Measurements from ENCODE around the gene ASTN2. TPM values are rescaled to one million over a fixed set of nuclear protein-coding genes. Genes with fewer than 3 reads are reported as not detected.
A peak's percentile ranks its signal among the peaks of the same experiment; 100 is the strongest.

Gene ASTN2
- total RNA-seq, 1 donor from 2014 or later: 0.53 TPM

- no peaks in the 10 kb centered on the region for H3K27me3 ChIP-seq (ENCODE audit: control insufficient read depth, insufficient read depth, low read length)
- peak; percentile 47 for FAIRE-seq
- TF ChIP-seq, protein P1, sequence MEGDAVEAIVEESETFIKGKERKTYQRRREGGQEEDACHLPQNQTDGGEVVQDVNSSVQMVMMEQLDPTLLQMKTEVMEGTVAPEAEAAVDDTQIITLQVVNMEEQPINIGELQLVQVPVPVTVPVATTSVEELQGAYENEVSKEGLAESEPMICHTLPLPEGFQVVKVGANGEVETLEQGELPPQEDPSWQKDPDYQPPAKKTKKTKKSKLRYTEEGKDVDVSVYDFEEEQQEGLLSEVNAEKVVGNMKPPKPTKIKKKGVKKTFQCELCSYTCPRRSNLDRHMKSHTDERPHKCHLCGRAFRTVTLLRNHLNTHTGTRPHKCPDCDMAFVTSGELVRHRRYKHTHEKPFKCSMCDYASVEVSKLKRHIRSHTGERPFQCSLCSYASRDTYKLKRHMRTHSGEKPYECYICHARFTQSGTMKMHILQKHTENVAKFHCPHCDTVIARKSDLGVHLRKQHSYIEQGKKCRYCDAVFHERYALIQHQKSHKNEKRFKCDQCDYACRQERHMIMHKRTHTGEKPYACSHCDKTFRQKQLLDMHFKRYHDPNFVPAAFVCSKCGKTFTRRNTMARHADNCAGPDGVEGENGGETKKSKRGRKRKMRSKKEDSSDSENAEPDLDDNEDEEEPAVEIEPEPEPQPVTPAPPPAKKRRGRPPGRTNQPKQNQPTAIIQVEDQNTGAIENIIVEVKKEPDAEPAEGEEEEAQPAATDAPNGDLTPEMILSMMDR (IDR thresholded peaks at IDR 0.05; ENCODE audit: insufficient read depth, low read length, severe bottlenecking): no peak
- no peaks in the 10 kb centered on the region for H3K36me3 ChIP-seq (ENCODE audit: control insufficient read depth, insufficient read depth, low read length)
- DNase-seq (ENCODE audit: low read depth): no peak
- no peak overlapping the region for H3K4me3 ChIP-seq (ENCODE audit: low read depth, low read length)
Measured at GRCh38 chr9:116721411-116721810, 693.4 kb downstream of the ASTN2 start.

GRCh38 chr9:116720111-116720510 lies 694.7 kb downstream of the ASTN2 start:
- DNase-seq (ENCODE audit: low read depth) (no peak), FAIRE-seq (no peak)
- Histone ChIP-seq H3K36me3 (ENCODE audit: control insufficient read depth, insufficient read depth, low read length) (no peaks in the 10 kb centered on the region), H3K27me3 (ENCODE audit: control insufficient read depth, insufficient read depth, low read length) (no peaks in the 10 kb centered on the region), H3K4me3 (ENCODE audit: low read depth, low read length) (no peak overlapping the region)
- TF ChIP-seq, protein P1 (IDR thresholded peaks at IDR 0.05; ENCODE audit: insufficient read depth, low read length, severe bottlenecking): no peak

GRCh38 chr9:116718111-116718510 lies 696.7 kb downstream of the ASTN2 start:
- Histone ChIP-seq H3K27me3 (ENCODE audit: control insufficient read depth, insufficient read depth, low read length) (no peaks in the 10 kb centered on the region), H3K36me3 (ENCODE audit: control insufficient read depth, insufficient read depth, low read length) (no peaks in the 10 kb centered on the region), H3K4me3 (ENCODE audit: low read depth, low read length) (no peak overlapping the region)
- FAIRE-seq: peak; percentile 43
- TF ChIP-seq, protein P1 (IDR thresholded peaks at IDR 0.05; ENCODE audit: insufficient read depth, low read length, severe bottlenecking): no peak
- no peak for DNase-seq (ENCODE audit: low read depth)

GRCh38 chr9:116717150-116717549 lies 697.7 kb downstream of the ASTN2 start:
- DNase-seq (ENCODE audit: low read depth): no peak
- no peaks in the 10 kb centered on the region for H3K27me3 ChIP-seq (ENCODE audit: control insufficient read depth, insufficient read depth, low read length)
- no peak for FAIRE-seq
- TF ChIP-seq, protein P1 (IDR thresholded peaks at IDR 0.05; ENCODE audit: insufficient read depth, low read length, severe bottlenecking): no peak
- H3K36me3 ChIP-seq (ENCODE audit: control insufficient read depth, insufficient read depth, low read length): no peaks in the 10 kb centered on the region
- H3K4me3 ChIP-seq (ENCODE audit: low read depth, low read length): no peak overlapping the region

DNA sequence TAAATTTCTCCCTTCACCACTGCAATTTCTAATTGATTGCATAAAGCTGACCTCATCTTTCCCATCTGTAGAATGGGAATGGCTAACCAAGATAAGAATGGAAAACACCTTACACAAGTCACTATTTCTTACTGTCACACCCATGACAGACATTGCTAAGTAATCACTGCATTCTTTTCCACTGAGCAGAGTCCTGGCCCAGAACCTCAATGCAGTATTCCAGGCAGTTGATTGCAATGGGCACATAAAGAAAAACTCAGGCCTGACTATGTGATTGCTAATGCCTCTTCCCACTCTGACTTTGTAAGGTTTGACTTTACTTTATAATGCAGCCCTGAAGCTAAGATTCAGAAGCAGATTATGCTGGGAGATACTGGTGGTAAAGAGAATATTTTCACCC lies 698.4 kb downstream of the ASTN2 start:
- Histone ChIP-seq H3K4me3 (ENCODE audit: low read depth, low read length) (no peak overlapping the region), H3K27me3 (ENCODE audit: control insufficient read depth, insufficient read depth, low read length) (no peaks in the 10 kb centered on the region), H3K36me3 (ENCODE audit: control insufficient read depth, insufficient read depth, low read length) (no peaks in the 10 kb centered on the region)
- TF ChIP-seq, protein P1 (IDR thresholded peaks at IDR 0.05; ENCODE audit: insufficient read depth, low read length, severe bottlenecking): no peak
- FAIRE-seq: peak; percentile 23
- peak; percentile 10 for DNase-seq (ENCODE audit: low read depth)

DNA sequence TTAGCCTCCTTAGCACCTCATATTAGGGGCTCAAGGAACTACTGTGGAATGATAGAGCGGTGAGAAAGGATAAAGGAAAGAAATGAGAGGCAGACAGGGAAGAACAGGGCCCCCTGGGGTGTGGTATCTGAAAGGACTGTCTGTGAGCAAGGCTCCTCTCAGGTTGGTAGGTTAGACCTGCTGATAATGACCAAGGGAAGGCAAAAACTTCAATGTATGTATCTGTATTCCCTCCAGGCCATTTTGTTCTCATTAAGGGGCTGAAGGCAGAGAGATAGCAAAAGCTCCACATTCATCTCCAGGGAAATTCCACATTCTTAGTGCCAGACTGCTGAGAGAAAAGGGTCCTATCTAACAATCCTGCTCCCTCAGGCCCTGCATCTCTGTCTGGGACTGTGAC lies 699.1 kb downstream of the ASTN2 start:
- H3K27me3 ChIP-seq (ENCODE audit: control insufficient read depth, insufficient read depth, low read length): no peaks in the 10 kb centered on the region
- TF ChIP-seq, protein P1 (IDR thresholded peaks at IDR 0.05; ENCODE audit: insufficient read depth, low read length, severe bottlenecking): no peak
- no peak overlapping the region for H3K4me3 ChIP-seq (ENCODE audit: low read depth, low read length)
- DNase-seq (ENCODE audit: low read depth) (no peak), FAIRE-seq (no peak)
- H3K36me3 ChIP-seq (ENCODE audit: control insufficient read depth, insufficient read depth, low read length): no peaks in the 10 kb centered on the region

Data from bronchial epithelial cell (primary cell).